ENCODE data around the gene IPP.

IPP gene

DNA sequence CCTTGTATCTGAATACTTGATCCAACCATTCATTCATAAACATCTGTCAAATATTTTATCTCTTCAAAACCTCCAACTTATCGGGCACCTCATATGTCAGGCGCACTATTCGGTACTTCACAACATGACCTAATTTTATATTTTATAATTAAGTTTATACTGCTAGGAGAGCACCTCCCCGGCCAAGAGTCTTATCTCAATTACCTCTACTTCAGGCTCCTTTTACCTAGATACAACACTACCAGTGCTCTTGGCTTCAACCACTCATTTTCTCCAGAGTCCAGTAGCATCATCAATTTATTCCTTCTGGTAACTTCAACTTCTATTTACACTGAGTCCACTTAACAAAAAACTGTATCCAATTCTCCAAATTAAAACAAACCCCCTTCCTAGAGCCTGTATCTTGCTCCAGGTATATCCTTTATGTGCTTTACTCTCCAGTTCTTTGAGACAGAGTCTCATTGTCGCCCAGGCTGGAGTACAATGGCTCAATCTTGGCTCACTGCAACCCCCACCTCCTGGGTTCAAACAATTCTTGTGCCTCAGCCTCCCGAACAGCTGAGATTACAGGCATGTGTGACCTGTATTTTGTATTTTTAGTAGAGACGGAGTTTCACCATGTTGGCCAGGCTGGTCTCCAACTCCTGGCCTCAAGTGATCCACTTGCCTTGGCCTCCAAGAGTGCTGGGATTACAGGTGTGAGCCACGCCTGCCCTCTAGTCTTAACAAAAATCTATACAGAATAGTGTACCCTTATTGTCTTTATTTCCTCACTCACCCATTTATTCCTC lies 82.9 kb downstream of the IPP start:
- no peak for TF ChIP-seq CEBPB (IDR thresholded peaks at IDR 0.05)
- no peak for TF ChIP-seq EGR1 (IDR thresholded peaks at IDR 0.05)
- no peak for TF ChIP-seq ZBTB7A (IDR thresholded peaks at IDR 0.05; ENCODE audit: low read depth)
- no peak for TF ChIP-seq RAD21 (IDR thresholded peaks at IDR 0.05; ENCODE audit: low read depth)
- no peak for TF ChIP-seq CREB1 (IDR thresholded peaks at IDR 0.05; ENCODE audit: low read depth)
- no peak for TF ChIP-seq FOXM1 (IDR thresholded peaks at IDR 0.05; ENCODE audit: borderline replicate concordance, low read depth)
- TF ChIP-seq, protein P1, sequence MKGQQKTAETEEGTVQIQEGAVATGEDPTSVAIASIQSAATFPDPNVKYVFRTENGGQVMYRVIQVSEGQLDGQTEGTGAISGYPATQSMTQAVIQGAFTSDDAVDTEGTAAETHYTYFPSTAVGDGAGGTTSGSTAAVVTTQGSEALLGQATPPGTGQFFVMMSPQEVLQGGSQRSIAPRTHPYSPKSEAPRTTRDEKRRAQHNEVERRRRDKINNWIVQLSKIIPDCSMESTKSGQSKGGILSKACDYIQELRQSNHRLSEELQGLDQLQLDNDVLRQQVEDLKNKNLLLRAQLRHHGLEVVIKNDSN (IDR thresholded peaks at IDR 0.05): no peak
- no peak for TF ChIP-seq NFIC (IDR thresholded peaks at IDR 0.05)
- TF ChIP-seq, protein P2, sequence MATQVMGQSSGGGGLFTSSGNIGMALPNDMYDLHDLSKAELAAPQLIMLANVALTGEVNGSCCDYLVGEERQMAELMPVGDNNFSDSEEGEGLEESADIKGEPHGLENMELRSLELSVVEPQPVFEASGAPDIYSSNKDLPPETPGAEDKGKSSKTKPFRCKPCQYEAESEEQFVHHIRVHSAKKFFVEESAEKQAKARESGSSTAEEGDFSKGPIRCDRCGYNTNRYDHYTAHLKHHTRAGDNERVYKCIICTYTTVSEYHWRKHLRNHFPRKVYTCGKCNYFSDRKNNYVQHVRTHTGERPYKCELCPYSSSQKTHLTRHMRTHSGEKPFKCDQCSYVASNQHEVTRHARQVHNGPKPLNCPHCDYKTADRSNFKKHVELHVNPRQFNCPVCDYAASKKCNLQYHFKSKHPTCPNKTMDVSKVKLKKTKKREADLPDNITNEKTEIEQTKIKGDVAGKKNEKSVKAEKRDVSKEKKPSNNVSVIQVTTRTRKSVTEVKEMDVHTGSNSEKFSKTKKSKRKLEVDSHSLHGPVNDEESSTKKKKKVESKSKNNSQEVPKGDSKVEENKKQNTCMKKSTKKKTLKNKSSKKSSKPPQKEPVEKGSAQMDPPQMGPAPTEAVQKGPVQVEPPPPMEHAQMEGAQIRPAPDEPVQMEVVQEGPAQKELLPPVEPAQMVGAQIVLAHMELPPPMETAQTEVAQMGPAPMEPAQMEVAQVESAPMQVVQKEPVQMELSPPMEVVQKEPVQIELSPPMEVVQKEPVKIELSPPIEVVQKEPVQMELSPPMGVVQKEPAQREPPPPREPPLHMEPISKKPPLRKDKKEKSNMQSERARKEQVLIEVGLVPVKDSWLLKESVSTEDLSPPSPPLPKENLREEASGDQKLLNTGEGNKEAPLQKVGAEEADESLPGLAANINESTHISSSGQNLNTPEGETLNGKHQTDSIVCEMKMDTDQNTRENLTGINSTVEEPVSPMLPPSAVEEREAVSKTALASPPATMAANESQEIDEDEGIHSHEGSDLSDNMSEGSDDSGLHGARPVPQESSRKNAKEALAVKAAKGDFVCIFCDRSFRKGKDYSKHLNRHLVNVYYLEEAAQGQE (IDR thresholded peaks at IDR 0.05; ENCODE audit: low read depth): no peak

DNA sequence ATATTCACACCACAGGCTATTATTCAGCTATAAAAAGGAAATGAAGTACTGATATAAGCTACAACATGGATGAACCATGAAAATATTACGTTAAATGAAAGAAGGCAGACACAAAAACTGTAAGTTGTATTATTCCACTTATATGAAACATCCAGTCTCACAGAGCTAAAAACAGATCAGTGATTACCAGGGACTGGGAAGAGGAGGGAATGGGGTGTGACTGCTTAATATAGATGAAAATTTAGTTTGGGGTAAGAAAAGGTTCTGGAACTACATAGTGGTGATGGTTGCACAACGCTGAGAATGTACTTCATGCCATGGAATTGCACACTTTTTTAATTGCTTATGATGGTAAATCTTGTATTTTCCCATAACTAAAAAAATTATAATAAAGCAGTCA lies 83.6 kb downstream of the IPP start:
- TF ChIP-seq TEAD4 (IDR thresholded peaks at IDR 0.05) (no peak), TCF12 (IDR thresholded peaks at IDR 0.05; ENCODE audit: low read depth) (no peak), YY1 (IDR thresholded peaks at IDR 0.05; ENCODE audit: low read depth) (no peak), RAD21 (IDR thresholded peaks at IDR 0.05; ENCODE audit: low read depth) (no peak), EGR1 (IDR thresholded peaks at IDR 0.05) (no peak), TAF1 (IDR thresholded peaks at IDR 0.05; ENCODE audit: low read depth) (no peak), ZBTB7A (IDR thresholded peaks at IDR 0.05; ENCODE audit: low read depth) (no peak), FOXM1 (IDR thresholded peaks at IDR 0.05; ENCODE audit: borderline replicate concordance, low read depth) (no peak), EP300 (IDR thresholded peaks at IDR 0.05; ENCODE audit: borderline replicate concordance) (no peak), NFIC (IDR thresholded peaks at IDR 0.05) (no peak), CREB1 (IDR thresholded peaks at IDR 0.05; ENCODE audit: low read depth) (no peak), CEBPB (IDR thresholded peaks at IDR 0.05) (no peak)
- TF ChIP-seq, protein P2 (IDR thresholded peaks at IDR 0.05; ENCODE audit: low read depth): no peak
- TF ChIP-seq, protein P3, sequence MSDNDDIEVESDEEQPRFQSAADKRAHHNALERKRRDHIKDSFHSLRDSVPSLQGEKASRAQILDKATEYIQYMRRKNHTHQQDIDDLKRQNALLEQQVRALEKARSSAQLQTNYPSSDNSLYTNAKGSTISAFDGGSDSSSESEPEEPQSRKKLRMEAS (IDR thresholded peaks at IDR 0.05): no peak
- TF ChIP-seq, protein P1 (IDR thresholded peaks at IDR 0.05): no peak

DNA sequence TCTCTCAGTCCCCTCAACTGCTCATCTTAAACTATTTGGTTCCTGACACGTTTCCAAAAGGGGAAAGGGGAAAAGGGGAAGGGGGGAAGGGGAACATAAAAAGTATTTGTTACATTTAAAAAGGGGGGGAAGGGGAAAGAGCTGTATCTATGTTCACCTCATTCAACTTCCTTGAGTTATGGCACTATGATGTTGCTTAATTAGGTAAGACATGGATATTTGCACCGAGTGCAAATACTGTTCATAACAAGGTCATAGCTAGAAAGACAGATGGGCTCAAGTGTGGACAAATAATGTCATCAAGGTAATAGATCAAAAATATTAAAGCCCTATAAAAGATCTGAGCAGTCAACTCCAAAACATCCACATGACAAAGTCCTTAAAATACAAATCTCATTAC lies 90.1 kb downstream of the IPP start:
- TF ChIP-seq YY1 (IDR thresholded peaks at IDR 0.05; ENCODE audit: low read depth) (no peak), RAD21 (IDR thresholded peaks at IDR 0.05; ENCODE audit: low read depth) (no peak), CREB1 (IDR thresholded peaks at IDR 0.05; ENCODE audit: low read depth) (no peak), CEBPB (IDR thresholded peaks at IDR 0.05) (no peak), NFIC (IDR thresholded peaks at IDR 0.05) (no peak), FOXM1 (IDR thresholded peaks at IDR 0.05; ENCODE audit: borderline replicate concordance, low read depth) (no peak), TCF12 (IDR thresholded peaks at IDR 0.05; ENCODE audit: low read depth) (no peak)

DNA sequence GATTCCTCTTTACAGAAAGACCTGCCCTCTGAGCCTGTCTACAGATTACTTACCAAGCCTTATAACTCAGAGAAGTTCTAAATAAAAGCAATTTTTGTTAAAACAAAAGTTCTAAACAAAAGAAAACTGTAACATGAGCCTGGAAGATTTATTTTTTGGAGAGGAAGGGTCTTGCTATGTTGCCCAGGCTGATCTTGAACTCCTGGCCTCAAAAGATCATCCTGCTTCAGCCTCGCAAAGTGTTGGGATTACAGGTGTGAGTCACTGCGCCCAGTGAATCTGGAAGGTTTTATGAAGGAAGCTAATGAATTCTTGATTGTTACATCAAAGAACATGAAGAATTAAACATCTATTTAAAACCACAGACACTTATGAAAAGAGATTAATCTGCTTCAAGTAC lies 91.2 kb downstream of the IPP start:
- TF ChIP-seq CEBPB (IDR thresholded peaks at IDR 0.05) (no peak), CREB1 (IDR thresholded peaks at IDR 0.05; ENCODE audit: low read depth) (no peak), EP300 (IDR thresholded peaks at IDR 0.05; ENCODE audit: borderline replicate concordance) (no peak), YY1 (IDR thresholded peaks at IDR 0.05; ENCODE audit: low read depth) (no peak)

DNA sequence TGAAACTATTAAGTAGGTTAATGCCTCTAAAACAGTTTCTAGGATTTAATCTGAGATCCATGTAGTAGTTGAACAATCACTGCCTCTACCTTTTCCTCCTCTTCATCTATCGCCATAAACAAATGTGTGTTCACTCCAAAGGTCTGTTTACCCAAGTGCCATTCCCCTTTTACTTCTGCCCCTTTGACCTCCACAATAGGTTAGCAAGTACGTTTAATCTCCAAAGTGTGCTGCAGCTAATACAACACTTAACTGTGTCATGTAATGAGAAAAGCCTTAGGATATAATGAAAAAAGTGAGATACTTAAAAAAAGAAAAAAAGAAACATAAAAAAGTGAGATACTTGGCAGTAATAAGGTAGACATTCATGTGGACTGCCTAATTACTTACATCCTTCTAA lies 92.3 kb downstream of the IPP start:
- TF ChIP-seq, protein P2 (IDR thresholded peaks at IDR 0.05; ENCODE audit: low read depth): no peak
- no peak for TF ChIP-seq RAD21 (IDR thresholded peaks at IDR 0.05; ENCODE audit: low read depth)
- no peak for TF ChIP-seq CEBPB (IDR thresholded peaks at IDR 0.05)
- no peak for TF ChIP-seq NFIC (IDR thresholded peaks at IDR 0.05)
- TF ChIP-seq TEAD4 (IDR thresholded peaks at IDR 0.05): no peak
- TF ChIP-seq TAF1 (IDR thresholded peaks at IDR 0.05; ENCODE audit: low read depth): no peak
- no peak for TF ChIP-seq FOXM1 (IDR thresholded peaks at IDR 0.05; ENCODE audit: borderline replicate concordance, low read depth)
- TF ChIP-seq EP300 (IDR thresholded peaks at IDR 0.05; ENCODE audit: borderline replicate concordance): no peak
- TF ChIP-seq, protein P3 (IDR thresholded peaks at IDR 0.05): no peak
- TF ChIP-seq, protein P1 (IDR thresholded peaks at IDR 0.05): no peak
- no peak for TF ChIP-seq ZBTB7A (IDR thresholded peaks at IDR 0.05; ENCODE audit: low read depth)
- TF ChIP-seq CREB1 (IDR thresholded peaks at IDR 0.05; ENCODE audit: low read depth): no peak
- TF ChIP-seq EGR1 (IDR thresholded peaks at IDR 0.05): no peak
- TF ChIP-seq YY1 (IDR thresholded peaks at IDR 0.05; ENCODE audit: low read depth): no peak
- TF ChIP-seq TCF12 (IDR thresholded peaks at IDR 0.05; ENCODE audit: low read depth): no peak
